Chondrocyte (in vitro differentiated cells): ENCODE results near the gene COBL. TPM values are rescaled to one million over a fixed set of nuclear protein-coding genes. Genes with fewer than 3 reads are reported as not detected.

ENCODE experiments used
- DNase-seq: peaks from one replicate; pipeline ENCODE4 v3.0.0; 2021; ENCODE audit warnings: mixed read lengths, low spot score
- H3K27ac Mint-ChIP-seq: one replicate; pipeline ENCODE4 v1.8.0; 2021; ENCODE audit warnings: mild to moderate bottlenecking, moderate library complexity, mixed read lengths; ENCODE audit not compliant: unreplicated experiment
- H3K27me3 Mint-ChIP-seq: 2 replicates; pipeline ENCODE4 v1.8.0; 2021; ENCODE audit warnings: low read depth, mixed read lengths
- H3K36me3 Mint-ChIP-seq: 2 replicates; pipeline ENCODE4 v1.8.0; 2021; ENCODE audit warnings: low read depth, mixed read lengths
- H3K4me1 Mint-ChIP-seq: 2 replicates; pipeline ENCODE4 v1.8.0; 2021; ENCODE audit warnings: low read depth, mild to moderate bottlenecking, mixed read lengths
- H3K4me3 Mint-ChIP-seq: one replicate; pipeline ENCODE4 v1.8.0; 2021; ENCODE audit warnings: mild to moderate bottlenecking, moderate library complexity, mixed read lengths; ENCODE audit not compliant: unreplicated experiment
- H3K9me3 Mint-ChIP-seq: 2 replicates; pipeline ENCODE4 v1.8.0; 2021; ENCODE audit warnings: low read depth, mixed read lengths
- CTCF ChIP-seq: fragments of 200-600 bp; sonication (generic); IDR thresholded peaks from 2 replicates; pipeline ENCODE4 v1.5.0; 2021; ENCODE audit warnings: antibody characterized with exemption, mild to moderate bottlenecking, moderate library complexity
- total RNA-seq: library from RNA; stranded (reverse); gene quantifications from 3 replicates; pipeline ENCODE4 v1.2.1, GENCODE V29; 2021

Gene COBL
- total RNA-seq, 1 donor from 2014 or later = 0.17 TPM

- H3K27me3 Mint-ChIP-seq = peaks cover 35% of the 10 kb centered on the region
- no peaks in the 10 kb centered on the region for H3K4me1 Mint-ChIP-seq
- no peak overlapping the region for H3K27ac Mint-ChIP-seq
Observed at GRCh38 chr7:51288896-51289622, 27.6 kb downstream of the COBL start.

GRCh38 chr7:51286401-51286800 is 30.2 kb downstream of the COBL start:
- Mint-ChIP-seq H3K36me3 (no peaks in the 10 kb centered on the region), H3K4me1 (no peaks in the 10 kb centered on the region), H3K27me3 (peaks cover 30% of the 10 kb centered on the region), H3K4me3 (no peak overlapping the region), H3K27ac (no peak overlapping the region), H3K9me3 (no peaks in the 10 kb centered on the region)
- no peak for DNase-seq
- no peak for TF ChIP-seq CTCF

More at GRCh38 chr7:51288896-51289622, 27.6 kb downstream of the COBL start:
- no peak for TF ChIP-seq CTCF
- no peaks in the 10 kb centered on the region for H3K9me3 Mint-ChIP-seq
- DNase-seq = no peak
- H3K4me3 Mint-ChIP-seq = no peak overlapping the region
- H3K36me3 Mint-ChIP-seq = no peaks in the 10 kb centered on the region

- Mint-ChIP-seq H3K4me1 (no peaks in the 10 kb centered on the region), H3K27me3 (peaks cover 34% of the 10 kb centered on the region), H3K9me3 (no peaks in the 10 kb centered on the region), H3K36me3 (no peaks in the 10 kb centered on the region), H3K4me3 (no peak overlapping the region), H3K27ac (no peak overlapping the region)
- DNase-seq = no peak
- no peak for TF ChIP-seq CTCF
Observed at GRCh38 chr7:51280156-51280555, 36.5 kb downstream of the COBL start.

- H3K4me3 Mint-ChIP-seq = no peak overlapping the region
- H3K9me3 Mint-ChIP-seq = no peaks in the 10 kb centered on the region
- peaks cover 38% of the 10 kb centered on the region for H3K27me3 Mint-ChIP-seq
- H3K27ac Mint-ChIP-seq = no peak overlapping the region
- DNase-seq = no peak
- H3K4me1 Mint-ChIP-seq = no peaks in the 10 kb centered on the region
- no peak for TF ChIP-seq CTCF
- no peaks in the 10 kb centered on the region for H3K36me3 Mint-ChIP-seq
Observed at GRCh38 chr7:51279391-51280023, 37.1 kb downstream of the COBL start.

- Mint-ChIP-seq H3K27ac (no peak overlapping the region), H3K36me3 (no peaks in the 10 kb centered on the region), H3K4me3 (no peak overlapping the region), H3K4me1 (no peaks in the 10 kb centered on the region), H3K27me3 (peaks cover 43% of the 10 kb centered on the region), H3K9me3 (no peaks in the 10 kb centered on the region)
- no peak for TF ChIP-seq CTCF
- no peak for DNase-seq
Observed at GRCh38 chr7:51278797-51279196, 37.8 kb downstream of the COBL start.
